PC-9 (cell line): Measurements from ENCODE around the gene GSN. TPM values are rescaled to one million over a fixed set of nuclear protein-coding genes. Genes with fewer than 3 reads are reported as not detected.

Experiments
- BruUV-seq: library from RNA; stranded (reverse); fragments of 400-500 nt; replicated peaks from 2 replicates; lab custom pipeline; 2021; lab: Mats Ljungman, UMichigan
- CTCF ChIA-PET: fragments of 300-600 bp; sonication (Branson Sonifier 250); formaldehyde crosslinking; loops from one replicate; lab custom pipeline; 2022; ENCODE audit warnings: antibody characterized with exemption; lab: Charles Lee
- POLR2A ChIA-PET: fragments of 300-600 bp; sonication (Branson Sonifier 250); formaldehyde crosslinking; loops from one replicate; lab custom pipeline; 2022; ENCODE audit warnings: antibody characterized with exemption; ENCODE audit not compliant: unreplicated experiment; lab: Charles Lee
- DNase-seq, 2 experiments: peaks; one replicate each; pipeline versions ENCODE4 v3.0.0 to v3.0.0-alpha.2; 2015 to 2022; ENCODE audit warnings: mixed read lengths in 1 of 2
- H2AFZ ChIP-seq: fragments of 200-600 bp; sonication (generic); 2 replicates; pipeline ENCODE4 v1.8.1; 2017; ENCODE audit warnings: antibody characterized with exemption
- H3F3A ChIP-seq: fragments of 200-600 bp; sonication (generic); 2 replicates; pipeline ENCODE4 v1.8.1; 2017; ENCODE audit warnings: antibody characterized with exemption, mild to moderate bottlenecking, low read depth; ENCODE audit not compliant: insufficient read depth
- H3K27ac ChIP-seq: fragments of 200-600 bp; sonication (generic); 2 replicates; pipeline ENCODE4 v1.6.1; 2016; ENCODE audit warnings: mixed run types
- H3K27me3 ChIP-seq: fragments of 200-600 bp; sonication (generic); 2 replicates; pipeline ENCODE4 v1.6.1; 2016; ENCODE audit warnings: low read depth, mixed run types; ENCODE audit not compliant: insufficient read depth
- H3K36me3 ChIP-seq: fragments of 200-600 bp; sonication (generic); 2 replicates; pipeline ENCODE4 v1.6.1; 2016; ENCODE audit warnings: low read depth, mixed run types
- H3K4me1 ChIP-seq: fragments of 200-600 bp; sonication (generic); replicated peaks from 2 replicates; pipeline ENCODE4 v1.6.1; 2016; ENCODE audit warnings: mixed run types; ENCODE audit not compliant: insufficient read depth
- H3K4me2 ChIP-seq: fragments of 200-600 bp; sonication (generic); 2 replicates; pipeline ENCODE4 v1.6.1; 2017; ENCODE audit warnings: mixed run types
- H3K4me3 ChIP-seq: fragments of 200-600 bp; sonication (generic); 2 replicates; pipeline ENCODE4 v1.6.1; 2016; ENCODE audit warnings: mixed run types
- H3K79me2 ChIP-seq: fragments of 200-600 bp; sonication (generic); 2 replicates; pipeline ENCODE4 v1.6.1; 2017; ENCODE audit warnings: low read depth, mixed run types
- H3K9me2 ChIP-seq: fragments of 200-600 bp; sonication (generic); 2 replicates; pipeline ENCODE4 v1.8.1; 2017; ENCODE audit warnings: mild to moderate bottlenecking; ENCODE audit not compliant: insufficient read depth
- H3K9me3 ChIP-seq: fragments of 200-600 bp; sonication (generic); 2 replicates; pipeline ENCODE4 v1.8.1; 2016; ENCODE audit warnings: low read depth; ENCODE audit not compliant: insufficient read depth
- H4K20me1 ChIP-seq: fragments of 200-600 bp; sonication (generic); 2 replicates; pipeline ENCODE4 v1.8.1; 2017; ENCODE audit not compliant: insufficient read depth
- EZH2 ChIP-seq: fragments of 200-600 bp; sonication (generic); IDR thresholded peaks from 2 replicates; pipeline ENCODE4 v1.8.0; 2017; ENCODE audit warnings: antibody characterized with exemption, low read depth
- intact Hi-C: fragments of 100-400 bp; cut with micrococcal nuclease; formaldehyde crosslinking; loops from one replicate; pipeline ENCODE4 v1.10.0; 2022; ENCODE audit not compliant: unreplicated experiment
- total RNA-seq: library from RNA; stranded (reverse); gene quantifications from 2 replicates; pipeline ENCODE4 v1.2.3, GENCODE V29; 2021
- TF ChIP-seq, protein P1 (sequence below): fragments of 200-600 bp; sonication (generic); conservative IDR thresholded peaks from 2 replicates; pipeline ENCODE4 v1.6.1; 2017; ENCODE audit warnings: mixed run types, antibody characterized with exemption, mild to moderate bottlenecking, moderate library complexity

The GSN gene
- total RNA-seq, 1 experiment from 2014 or later: 135 TPM

DNA sequence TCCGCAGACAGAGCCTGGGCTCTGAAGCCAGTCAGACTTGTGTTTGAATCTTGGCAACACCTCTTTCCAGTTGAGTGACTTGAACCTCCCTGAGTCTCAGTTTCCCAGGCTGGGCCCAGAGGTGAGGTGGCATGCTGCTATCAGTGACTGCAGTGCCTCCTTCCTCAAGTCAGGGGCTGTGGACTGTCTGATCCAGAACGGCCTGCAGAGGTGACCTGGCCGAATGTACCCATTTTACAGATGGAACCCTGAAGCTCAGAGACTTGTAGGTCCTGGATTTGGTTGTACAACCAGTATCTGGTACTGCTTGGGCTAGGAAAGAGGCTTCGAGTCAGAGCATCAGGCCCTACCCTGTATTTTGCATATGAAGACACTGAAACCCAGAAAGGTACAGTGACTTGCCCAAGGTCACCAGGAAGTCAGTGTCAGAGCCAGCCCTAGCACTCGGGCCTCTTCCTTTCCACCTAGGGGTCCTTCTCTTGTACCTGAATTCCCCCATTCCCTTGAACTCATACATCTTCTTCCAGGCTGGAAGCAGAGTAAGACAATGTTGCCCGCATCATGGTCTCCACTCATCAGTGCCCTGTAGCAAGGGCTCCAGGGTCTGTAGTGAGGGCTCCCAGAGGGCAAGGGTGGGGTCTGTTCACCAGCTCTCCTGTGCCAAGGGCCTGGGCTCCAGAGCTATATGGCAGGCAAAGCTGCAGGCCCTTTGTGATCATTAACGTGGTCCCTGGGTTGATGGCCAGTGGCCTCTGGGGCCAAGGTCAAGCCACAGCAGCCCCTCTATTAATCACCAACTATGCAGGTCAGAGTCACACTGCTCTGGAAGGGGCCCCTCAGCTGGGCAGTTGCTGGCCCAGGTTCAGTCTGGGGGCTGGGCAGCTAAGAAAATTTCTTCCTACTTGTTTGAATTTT, 28.5 kb downstream of the GSN start:
- no peaks in the 10 kb centered on the region for H4K20me1 ChIP-seq
- no peaks in the 10 kb centered on the region for H3K79me2 ChIP-seq
- H3F3A ChIP-seq: peaks cover 7% of the 10 kb centered on the region
- no peak overlapping the region for H2AFZ ChIP-seq
- H3K27ac ChIP-seq: no peak overlapping the region
- no peaks in the 10 kb centered on the region for H3K36me3 ChIP-seq
- no peak overlapping the region for H3K4me3 ChIP-seq
- CTCF ChIA-PET: no interaction called here
- no peaks in the 10 kb centered on the region for H3K9me3 ChIP-seq
- no peaks in the 10 kb centered on the region for H3K9me2 ChIP-seq
- intact Hi-C loops: no loop called here
- no TSS peak for BruUV-seq
- no peak for DNase-seq
- no peak for TF ChIP-seq EZH2
- TF ChIP-seq, protein P1, sequence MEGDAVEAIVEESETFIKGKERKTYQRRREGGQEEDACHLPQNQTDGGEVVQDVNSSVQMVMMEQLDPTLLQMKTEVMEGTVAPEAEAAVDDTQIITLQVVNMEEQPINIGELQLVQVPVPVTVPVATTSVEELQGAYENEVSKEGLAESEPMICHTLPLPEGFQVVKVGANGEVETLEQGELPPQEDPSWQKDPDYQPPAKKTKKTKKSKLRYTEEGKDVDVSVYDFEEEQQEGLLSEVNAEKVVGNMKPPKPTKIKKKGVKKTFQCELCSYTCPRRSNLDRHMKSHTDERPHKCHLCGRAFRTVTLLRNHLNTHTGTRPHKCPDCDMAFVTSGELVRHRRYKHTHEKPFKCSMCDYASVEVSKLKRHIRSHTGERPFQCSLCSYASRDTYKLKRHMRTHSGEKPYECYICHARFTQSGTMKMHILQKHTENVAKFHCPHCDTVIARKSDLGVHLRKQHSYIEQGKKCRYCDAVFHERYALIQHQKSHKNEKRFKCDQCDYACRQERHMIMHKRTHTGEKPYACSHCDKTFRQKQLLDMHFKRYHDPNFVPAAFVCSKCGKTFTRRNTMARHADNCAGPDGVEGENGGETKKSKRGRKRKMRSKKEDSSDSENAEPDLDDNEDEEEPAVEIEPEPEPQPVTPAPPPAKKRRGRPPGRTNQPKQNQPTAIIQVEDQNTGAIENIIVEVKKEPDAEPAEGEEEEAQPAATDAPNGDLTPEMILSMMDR: no peak
- H3K4me2 ChIP-seq: no peak overlapping the region
- peaks cover 13% of the 10 kb centered on the region for H3K4me1 ChIP-seq
- H3K27me3 ChIP-seq: no peaks in the 10 kb centered on the region
- POLR2A ChIA-PET: no interaction called here

DNA sequence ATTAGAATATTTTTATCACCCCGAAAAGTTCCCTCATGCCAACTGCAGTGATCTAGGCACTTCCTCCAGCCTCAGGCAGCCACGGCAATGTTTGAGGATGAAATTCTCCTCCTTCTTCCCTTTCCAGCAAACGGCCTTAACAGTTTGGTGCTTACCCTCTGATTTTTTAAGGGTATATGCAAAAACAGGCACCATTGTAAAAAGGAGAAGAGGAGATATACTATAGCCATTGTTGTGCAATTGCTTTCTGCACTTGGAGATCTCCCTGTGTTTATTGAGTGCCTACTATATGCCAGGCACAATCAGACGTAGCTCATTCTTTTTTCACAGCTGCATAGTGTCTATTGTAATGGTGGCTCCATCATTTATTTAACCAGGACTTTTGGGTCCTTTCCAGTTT, 29.4 kb downstream of the GSN start:
- Histone ChIP-seq H3K36me3 (no peaks in the 10 kb centered on the region), H3K4me3 (no peak overlapping the region), H3K4me1 (peaks cover 13% of the 10 kb centered on the region), H3K9me2 (no peaks in the 10 kb centered on the region), H3K4me2 (no peak overlapping the region), H3K27ac (no peak overlapping the region), H3K27me3 (no peaks in the 10 kb centered on the region), H3F3A (peaks cover 7% of the 10 kb centered on the region), H2AFZ (no peak overlapping the region), H4K20me1 (no peaks in the 10 kb centered on the region), H3K79me2 (no peaks in the 10 kb centered on the region), H3K9me3 (no peaks in the 10 kb centered on the region)
- DNase-seq: no peak
- POLR2A ChIA-PET: no interaction called here
- CTCF ChIA-PET: no interaction called here
- no TSS peak for BruUV-seq
- intact Hi-C loops: no loop called here
- no peak for TF ChIP-seq EZH2
- TF ChIP-seq, protein P1: no peak

DNA sequence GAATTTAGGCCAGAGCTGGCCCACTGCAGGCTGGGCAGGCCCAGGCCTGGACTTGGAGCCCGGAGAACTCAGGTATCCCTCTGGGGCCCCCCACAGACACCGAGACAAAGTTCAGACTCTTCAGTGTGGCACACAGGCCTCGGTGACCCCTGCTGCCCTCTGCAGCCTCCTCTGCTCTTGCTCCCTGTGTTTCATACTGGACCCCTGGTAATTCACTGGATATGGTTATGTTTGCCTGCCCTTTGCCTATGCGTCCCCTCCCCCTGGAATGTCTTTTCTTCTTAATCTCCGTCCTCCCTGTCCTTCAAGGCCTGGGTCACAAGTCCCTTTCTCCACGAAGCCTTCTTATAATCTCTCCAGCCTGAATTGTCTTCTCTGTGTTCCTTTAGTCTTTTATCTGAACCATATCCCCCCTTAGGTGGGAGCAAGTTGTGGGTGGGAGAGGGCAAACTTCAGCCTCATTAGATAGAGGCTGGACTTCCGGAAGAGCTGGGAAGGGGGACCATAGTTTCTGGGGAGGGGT, 30.1 kb downstream of the GSN start:
- CTCF ChIA-PET: no interaction called here
- no TSS peak for BruUV-seq
- Histone ChIP-seq H2AFZ (no peak overlapping the region), H3K27me3 (no peaks in the 10 kb centered on the region), H3K4me1 (peaks cover 13% of the 10 kb centered on the region), H3K27ac (no peak overlapping the region), H3K79me2 (no peaks in the 10 kb centered on the region), H3K36me3 (no peaks in the 10 kb centered on the region), H3K4me3 (no peak overlapping the region), H3K4me2 (no peak overlapping the region), H3K9me2 (no peaks in the 10 kb centered on the region), H3K9me3 (no peaks in the 10 kb centered on the region), H4K20me1 (no peaks in the 10 kb centered on the region), H3F3A (peaks cover 7% of the 10 kb centered on the region)
- TF ChIP-seq, protein P1: no peak
- TF ChIP-seq EZH2: no peak
- POLR2A ChIA-PET: interaction anchor here (0.6 kb wide), 1 partner anchor 74 kb away, joined by 3 read pairs; no protein-coding TSS in a partner anchor
- DNase-seq: no peak
- intact Hi-C loops: no loop called here
